Coronary artery (tissue), 2 donors: ENCODE results near the gene TREX2.

Source experiments
- DNase-seq: peaks from one replicate; pipeline ENCODE4 v3.0.0-alpha.2; 2017; ENCODE audit warnings: low spot score
- H3K27ac ChIP-seq, 2 donors: fragments of 200-600 bp; sonication (generic); one replicate each; pipeline ENCODE4 v1.5.1; 2016 to 2019
- H3K4me3 ChIP-seq: fragments of 200-600 bp; sonication (generic); 2 replicates; pipeline ENCODE4 v1.5.1; 2016; ENCODE audit warnings: mild to moderate bottlenecking, moderate library complexity
- TF ChIP-seq, protein P1 (sequence below): fragments of 200-600 bp; sonication (generic); IDR thresholded peaks from one replicate; pipeline ENCODE4 v1.5.1; 2019; ENCODE audit warnings: antibody characterized with exemption

Gene TREX2

DNA sequence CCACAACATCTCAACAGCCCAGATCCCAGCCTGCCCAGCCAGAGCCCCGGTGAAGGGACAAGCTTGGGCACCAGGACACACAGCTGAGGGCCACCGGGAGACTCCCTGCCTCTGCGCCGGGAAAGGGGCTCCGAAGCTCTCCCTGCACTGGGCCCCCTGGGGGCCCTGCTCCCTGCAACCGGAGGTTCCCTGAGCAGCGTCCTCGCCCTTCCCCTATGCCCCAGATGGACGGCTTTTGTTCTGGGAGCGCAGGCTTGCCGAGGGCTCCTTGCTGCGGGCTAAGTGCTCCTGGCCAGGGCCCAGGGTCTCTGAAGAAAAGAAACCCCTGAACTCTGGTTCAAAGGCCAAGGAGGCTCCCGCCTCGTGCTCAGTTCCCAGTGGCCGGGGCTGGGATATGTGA is 35.5 kb downstream of the TREX2 start:
- no peak overlapping the region for H3K4me3 ChIP-seq
- H3K27ac ChIP-seq = no peak overlapping the region
- TF ChIP-seq, protein P1, sequence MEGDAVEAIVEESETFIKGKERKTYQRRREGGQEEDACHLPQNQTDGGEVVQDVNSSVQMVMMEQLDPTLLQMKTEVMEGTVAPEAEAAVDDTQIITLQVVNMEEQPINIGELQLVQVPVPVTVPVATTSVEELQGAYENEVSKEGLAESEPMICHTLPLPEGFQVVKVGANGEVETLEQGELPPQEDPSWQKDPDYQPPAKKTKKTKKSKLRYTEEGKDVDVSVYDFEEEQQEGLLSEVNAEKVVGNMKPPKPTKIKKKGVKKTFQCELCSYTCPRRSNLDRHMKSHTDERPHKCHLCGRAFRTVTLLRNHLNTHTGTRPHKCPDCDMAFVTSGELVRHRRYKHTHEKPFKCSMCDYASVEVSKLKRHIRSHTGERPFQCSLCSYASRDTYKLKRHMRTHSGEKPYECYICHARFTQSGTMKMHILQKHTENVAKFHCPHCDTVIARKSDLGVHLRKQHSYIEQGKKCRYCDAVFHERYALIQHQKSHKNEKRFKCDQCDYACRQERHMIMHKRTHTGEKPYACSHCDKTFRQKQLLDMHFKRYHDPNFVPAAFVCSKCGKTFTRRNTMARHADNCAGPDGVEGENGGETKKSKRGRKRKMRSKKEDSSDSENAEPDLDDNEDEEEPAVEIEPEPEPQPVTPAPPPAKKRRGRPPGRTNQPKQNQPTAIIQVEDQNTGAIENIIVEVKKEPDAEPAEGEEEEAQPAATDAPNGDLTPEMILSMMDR = no peak
- DNase-seq = no peak

DNA sequence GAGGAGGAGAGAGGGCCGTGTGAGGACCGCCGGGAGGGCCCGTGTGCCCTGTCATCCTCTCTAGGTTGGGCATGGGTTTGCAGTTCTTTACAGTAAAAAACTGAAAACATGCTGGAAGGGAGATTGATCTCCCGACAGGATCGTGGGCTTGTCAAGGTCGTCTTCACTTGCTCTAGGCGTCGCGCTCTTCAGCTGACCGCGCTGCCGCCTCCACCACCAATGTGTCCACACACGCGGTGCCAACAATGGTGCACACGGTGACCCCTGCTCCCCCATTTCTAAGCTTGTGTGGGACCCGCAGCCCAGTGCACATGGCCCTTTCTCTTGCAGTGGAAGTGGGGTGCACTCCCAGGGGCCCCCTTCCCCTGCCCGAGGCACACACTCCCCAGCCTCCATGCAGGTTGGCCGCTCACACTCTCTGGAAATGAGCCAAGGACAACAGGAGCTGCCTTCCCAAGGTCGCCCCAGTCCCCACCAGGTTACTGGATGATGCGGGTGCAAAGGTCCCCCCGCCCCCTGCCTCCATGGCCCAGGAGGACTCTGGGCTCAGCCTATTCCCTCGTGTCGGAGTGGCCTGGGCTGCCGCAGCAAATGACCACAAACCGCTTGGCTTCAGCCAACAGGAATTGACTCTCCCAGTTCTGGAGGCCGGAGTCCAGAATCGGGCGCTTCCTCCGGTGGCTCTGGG is 36.3 kb downstream of the TREX2 start:
- TF ChIP-seq, protein P1 = no peak
- DNase-seq = no peak
- H3K4me3 ChIP-seq = no peak overlapping the region
- no peak overlapping the region for H3K27ac ChIP-seq

DNA sequence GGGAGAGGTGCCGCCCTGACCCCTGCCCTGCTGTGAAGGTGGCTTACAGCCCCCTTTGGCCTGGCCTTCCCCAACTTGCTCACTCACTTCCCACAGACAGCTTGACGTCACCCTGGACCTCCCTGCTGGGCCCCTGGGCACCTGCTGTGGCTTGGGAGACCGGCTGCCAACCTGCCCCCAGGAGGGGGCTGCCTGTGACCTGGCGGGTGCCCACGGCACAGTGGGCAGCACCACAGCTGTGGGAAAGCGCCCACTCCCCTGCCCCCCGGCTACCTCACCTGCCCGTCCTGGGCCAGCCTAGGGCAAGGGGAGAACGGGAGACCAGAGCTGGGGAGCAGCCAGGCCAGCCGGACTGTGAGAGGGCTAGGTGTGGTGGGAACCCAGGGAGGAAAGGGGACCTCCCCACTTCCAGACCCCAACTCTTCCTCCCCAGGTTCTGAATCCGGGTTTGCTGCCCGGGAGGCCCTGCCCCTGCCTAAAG is 36.9 kb downstream of the TREX2 start:
- DNase-seq = no peak
- no peak overlapping the region for H3K4me3 ChIP-seq

DNA sequence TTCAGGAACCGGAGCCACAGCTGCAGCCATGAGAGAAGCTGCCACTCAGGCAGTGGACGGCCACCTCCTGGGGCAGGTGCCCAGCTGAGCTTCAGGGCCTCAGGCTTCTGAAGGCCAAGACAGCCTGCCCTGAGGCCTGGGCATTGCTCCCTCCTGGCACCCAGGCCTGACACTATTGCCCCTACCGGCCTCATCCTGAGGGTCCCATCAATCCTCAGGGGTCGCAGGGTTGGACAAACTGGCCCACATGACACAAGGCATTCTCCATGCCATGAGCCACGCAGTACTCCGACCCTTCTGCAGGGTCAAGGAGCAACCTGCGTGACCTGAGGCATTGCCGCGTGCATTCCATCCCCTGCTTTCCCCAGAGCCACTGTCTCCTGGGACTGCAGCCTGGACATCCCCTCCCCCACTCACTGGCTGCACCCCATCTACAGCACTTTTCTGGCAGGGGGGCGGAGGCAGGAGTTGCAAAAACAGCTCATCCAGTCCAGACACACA is 37.6 kb downstream of the TREX2 start:
- Histone ChIP-seq H3K4me3 (no peak overlapping the region), H3K27ac (no peak overlapping the region)
- TF ChIP-seq, protein P1 = no peak
- no peak for DNase-seq

More for the DNA sequence above, 36.9 kb downstream of the TREX2 start:
- TF ChIP-seq, protein P1 = no peak
- H3K27ac ChIP-seq = no peak overlapping the region

DNA sequence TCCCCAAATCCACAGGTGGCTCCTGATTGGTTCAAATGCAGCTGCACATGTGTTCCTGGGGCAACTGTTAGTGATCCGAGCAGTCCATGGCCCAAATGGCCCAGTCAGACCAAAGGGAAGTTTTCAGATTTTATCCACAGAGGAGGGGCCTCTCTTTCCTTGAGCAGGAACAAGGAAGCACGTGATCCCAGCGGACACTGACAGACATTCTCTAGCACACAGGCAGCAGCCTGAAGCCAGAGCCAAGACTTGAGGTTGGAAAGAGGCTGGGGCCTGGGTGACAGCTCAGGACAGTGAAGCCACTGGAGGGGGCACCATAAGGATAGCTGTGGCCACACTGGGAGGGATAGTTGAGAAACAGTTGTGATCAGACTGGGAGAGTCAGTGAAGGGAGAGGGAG is 38.1 kb downstream of the TREX2 start:
- TF ChIP-seq, protein P1 = no peak
- Histone ChIP-seq H3K4me3 (no peak overlapping the region), H3K27ac (no peak overlapping the region)
- no peak for DNase-seq

DNA sequence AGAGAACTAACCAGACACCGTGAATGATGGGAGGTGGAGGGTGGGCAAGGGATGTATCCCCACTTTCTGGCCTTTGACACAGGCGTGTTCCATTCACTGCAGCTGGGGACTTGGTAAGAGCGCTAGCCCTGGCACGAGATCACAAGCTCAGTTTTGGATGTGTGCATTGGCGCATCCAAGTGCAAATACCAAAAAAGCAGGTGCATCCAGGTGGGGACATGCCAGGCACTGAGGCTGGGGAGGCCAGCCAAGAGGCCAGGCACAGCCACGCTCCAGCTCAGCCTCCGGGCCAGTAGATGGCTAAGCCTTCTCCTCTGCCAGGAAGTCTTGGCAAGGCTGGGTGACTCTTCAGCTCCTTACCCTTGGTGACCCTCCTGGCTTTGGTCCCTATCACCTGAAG is 39.0 kb downstream of the TREX2 start:
- H3K4me3 ChIP-seq = no peak overlapping the region
- TF ChIP-seq, protein P1 = no peak
- no peak for DNase-seq
- H3K27ac ChIP-seq = no peak overlapping the region

DNA sequence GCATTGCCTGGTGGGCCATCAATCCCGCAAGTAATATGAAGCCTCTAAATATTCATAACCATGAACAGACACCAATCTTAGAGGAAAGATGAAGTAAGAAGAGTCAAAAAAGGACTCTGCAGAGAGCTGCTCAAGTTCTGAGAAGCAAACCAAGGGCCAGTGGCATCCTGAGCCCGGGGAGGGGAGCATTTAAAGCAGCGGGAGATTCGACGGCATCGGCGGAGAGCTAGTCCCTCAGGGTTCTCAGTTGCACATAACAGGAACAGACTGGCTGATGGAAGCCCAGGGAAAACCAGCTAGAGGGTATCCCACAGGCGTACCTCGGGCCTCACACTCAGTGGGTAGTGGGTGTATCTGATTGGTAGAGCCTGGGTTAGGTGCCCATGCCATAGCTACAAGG is 39.8 kb downstream of the TREX2 start:
- no peak overlapping the region for H3K27ac ChIP-seq
- TF ChIP-seq, protein P1 = no peak
- no peak overlapping the region for H3K4me3 ChIP-seq
- no peak for DNase-seq
